ENCODE results near the gene FOXL1.

The FOXL1 gene

DNA sequence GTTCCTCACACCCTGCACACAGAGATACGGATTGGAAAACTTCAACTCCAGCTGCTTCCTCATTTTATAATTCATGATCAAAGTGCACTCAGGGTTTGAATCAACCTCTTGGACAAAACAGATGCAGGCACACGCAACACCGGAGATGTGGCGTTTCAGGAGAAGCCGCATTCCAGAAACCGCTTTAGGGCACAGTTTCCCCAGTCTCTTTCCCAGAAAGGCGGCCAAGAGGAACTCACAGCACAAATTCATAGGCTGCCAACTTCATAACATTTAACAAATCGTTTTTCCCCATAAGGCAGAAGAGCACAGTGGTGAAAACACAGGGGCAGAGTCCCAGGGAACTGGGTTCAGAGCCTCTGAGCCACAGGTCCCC, 31.7 kb upstream of the FOXL1 start:
- Histone ChIP-seq H3K27ac (replicated peaks) (no peak overlapping the region), H3K27me3 (ENCODE audit: insufficient read depth, poor library complexity, severe bottlenecking) (no peaks in the 10 kb centered on the region), H3K4me3 (replicated peaks; ENCODE audit: insufficient read depth, low read length) (no peak overlapping the region)
- DNase-seq (ENCODE audit: low read depth in 1 of 2, low spot score in 1 of 2) = no peak
- no peak for TF ChIP-seq REST (IDR thresholded peaks at IDR 0.05; ENCODE audit: insufficient replicate concordance, low read depth)

DNA sequence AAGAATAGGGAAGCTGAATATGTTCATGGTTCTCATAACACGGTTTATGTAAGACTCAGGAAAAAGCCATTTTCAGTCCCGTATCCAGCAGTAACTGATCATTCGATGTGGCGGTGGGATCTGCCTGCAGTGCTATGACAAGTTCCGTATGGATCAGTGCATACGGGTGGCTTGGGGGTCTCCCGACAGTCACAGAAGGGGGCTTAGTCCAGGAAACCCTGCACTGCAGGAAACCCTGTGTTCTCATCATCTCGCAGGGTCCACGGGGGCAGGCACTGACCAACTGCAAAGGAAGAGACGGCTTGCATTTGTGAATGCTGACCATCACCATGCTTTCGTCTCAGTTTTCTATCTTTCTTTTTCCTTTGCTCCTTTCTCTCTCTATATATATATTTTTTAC, 31.1 kb upstream of the FOXL1 start:
- H3K27ac ChIP-seq (replicated peaks) = no peak overlapping the region
- no peak for TF ChIP-seq CTCF (IDR thresholded peaks at IDR 0.05; ENCODE audit: insufficient read depth, low read length)
- TF ChIP-seq POLR2AphosphoS5 (IDR thresholded peaks at IDR 0.05; ENCODE audit: low read depth) = no peak
- TF ChIP-seq GABPA (IDR thresholded peaks at IDR 0.05; ENCODE audit: low read depth) = no peak
- TF ChIP-seq REST (IDR thresholded peaks at IDR 0.05; ENCODE audit: insufficient replicate concordance, low read depth) = no peak
- TF ChIP-seq SPI1 (IDR thresholded peaks at IDR 0.05; ENCODE audit: borderline replicate concordance, low read depth) = no peak
- no peaks in the 10 kb centered on the region for H3K27me3 ChIP-seq (ENCODE audit: insufficient read depth, poor library complexity, severe bottlenecking)
- no peak overlapping the region for H3K4me3 ChIP-seq (replicated peaks; ENCODE audit: insufficient read depth, low read length)
- no peak for DNase-seq (ENCODE audit: low read depth in 1 of 2, low spot score in 1 of 2)

DNA sequence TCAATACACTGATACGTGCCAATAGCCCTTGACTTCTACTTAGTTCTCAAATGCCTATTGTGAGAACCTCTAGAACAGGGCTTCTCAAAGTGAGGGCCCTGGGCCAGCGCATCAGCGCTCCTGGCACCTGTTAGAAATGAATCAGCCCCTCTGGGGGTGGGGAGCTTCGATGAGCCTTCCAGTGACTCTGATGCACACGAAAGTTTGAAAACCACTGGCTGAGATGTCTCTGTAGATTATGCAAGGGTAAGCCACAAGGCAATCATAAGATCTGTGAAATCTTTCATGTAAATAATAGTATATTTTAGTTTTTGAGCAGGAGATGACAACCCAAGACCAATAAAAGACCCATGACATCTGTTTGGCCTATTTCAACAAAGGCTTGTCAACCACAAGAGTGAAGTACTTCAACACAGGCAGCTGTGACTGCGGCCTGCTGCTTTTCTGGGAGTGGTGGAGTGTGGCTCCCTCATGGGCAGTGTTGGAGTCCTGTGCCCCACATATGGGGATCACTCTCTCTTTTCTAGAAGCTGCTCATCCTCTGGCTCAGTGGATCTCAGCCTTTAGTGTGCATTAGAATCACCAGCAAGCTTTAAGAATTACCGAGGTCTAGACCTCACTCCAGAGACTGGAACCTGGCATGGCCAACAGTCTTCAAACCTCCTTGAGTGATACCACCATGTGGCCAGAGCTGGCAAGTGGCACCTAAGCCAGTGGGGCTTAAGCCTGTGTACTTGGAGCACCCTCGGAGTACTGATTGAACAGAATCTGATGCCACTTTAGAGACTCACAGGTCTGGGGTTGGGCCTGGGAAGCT, 29.1 kb upstream of the FOXL1 start:
- Histone ChIP-seq H3K27ac (replicated peaks) (no peak overlapping the region), H3K4me3 (replicated peaks; ENCODE audit: insufficient read depth, low read length) (no peak overlapping the region), H3K27me3 (ENCODE audit: insufficient read depth, poor library complexity, severe bottlenecking) (no peaks in the 10 kb centered on the region)
- no peak for TF ChIP-seq SPI1 (IDR thresholded peaks at IDR 0.05; ENCODE audit: borderline replicate concordance, low read depth)
- TF ChIP-seq POLR2AphosphoS5 (IDR thresholded peaks at IDR 0.05; ENCODE audit: low read depth) = no peak
- TF ChIP-seq REST (IDR thresholded peaks at IDR 0.05; ENCODE audit: insufficient replicate concordance, low read depth) = no peak
- TF ChIP-seq CTCF (IDR thresholded peaks at IDR 0.05; ENCODE audit: insufficient read depth, low read length) = no peak
- TF ChIP-seq GABPA (IDR thresholded peaks at IDR 0.05; ENCODE audit: low read depth) = no peak
- DNase-seq (ENCODE audit: low read depth in 1 of 2, low spot score in 1 of 2) = no peak
